Gastrocnemius medialis (tissue), 4 donors: ENCODE measurements around the gene ANKS1B. TPM values are rescaled to one million over a fixed set of nuclear protein-coding genes. Genes with fewer than 3 reads are reported as not detected.

Experiments used
- ATAC-seq, 2 donors: fragments of 150-250 bp; one replicate each; pipeline ENCODE4 v1.9.1; 2016
- DNase-seq, 2 donors: peaks; one replicate each; pipeline ENCODE4 v3.0.0-alpha.2; 2019
- H3K27ac ChIP-seq, 4 donors: fragments of 200-600 bp; sonication (generic); 1 replicate in 1 of 4; 2 replicates in 3 of 4; pipeline ENCODE4 v1.5.1; 2016 to 2018; ENCODE audit warnings: mild to moderate bottlenecking in 2 of 4, moderate library complexity in 1 of 4
- H3K27me3 ChIP-seq, 3 donors: fragments of 200-600 bp; sonication (generic) in 2 of 3; 1 replicate in 1 of 3; 2 replicates in 2 of 3; pipeline versions ENCODE4 v1.5.1 to v1.6.0; 2016 to 2019; ENCODE audit warnings: mild to moderate bottlenecking in 1 of 3, moderate library complexity in 1 of 3
- H3K36me3 ChIP-seq, 2 donors: fragments of 200-600 bp; sonication (generic) in 1 of 2; one replicate each; pipeline ENCODE4 v1.5.1; 2017 to 2018
- H3K4me1 ChIP-seq, 2 donors: fragments of 200-600 bp; sonication (generic) in 1 of 2; one replicate each; pipeline ENCODE4 v1.5.1; 2016 to 2017; ENCODE audit warnings: mild to moderate bottlenecking in 2 of 2
- H3K4me3 ChIP-seq, 4 donors: fragments of 200-600 bp; sonication (generic) in 3 of 4; 1 replicate in 1 of 4; 2 replicates in 3 of 4; pipeline ENCODE4 v1.5.1; 2016 to 2019; ENCODE audit warnings: mild to moderate bottlenecking in 2 of 4
- H3K9me3 ChIP-seq, 3 donors: fragments of 200-600 bp; sonication (generic) in 2 of 3; 1 replicate in 1 of 3; 2 replicates in 2 of 3; pipeline ENCODE4 v1.5.1; 2016 to 2019
- CTCF ChIP-seq, 5 experiments: fragments of 450-650 bp in 3 of 5; fragments of 200-600 bp in 2 of 5; sonication (generic) in 2 of 5; IDR thresholded peaks in 4 of 5; conservative IDR thresholded peaks in 1 of 5; 1 replicate in 4 of 5; 2 replicates in 1 of 5; pipeline ENCODE4 v1.5.1; 2016 to 2019; ENCODE audit warnings: antibody characterized with exemption in 5 of 5, mild to moderate bottlenecking in 3 of 5, moderate library complexity in 3 of 5
- POLR2A ChIP-seq, 2 donors: fragments of 450-650 bp; IDR thresholded peaks; one replicate each; pipeline ENCODE4 v1.6.1; 2017; ENCODE audit warnings: antibody characterized with exemption in 2 of 2, mild to moderate bottlenecking in 2 of 2, moderate library complexity in 2 of 2
- in situ Hi-C, 4 donors: fragments of 200-750 bp; cut with MboI; loops; one replicate each; pipeline versions ENCODE4 v1.15.0 to v1.8.0; 2017; ENCODE audit warnings: low sequenced_read_pairs in 4 of 4
- intact Hi-C: fragments of 100-400 bp; cut with DNase I; formaldehyde crosslinking; loops from one replicate; pipeline ENCODE4 v1.15.1; 2023; ENCODE audit warnings: low total_unique reads
- total RNA-seq, 4 donors: library from RNA; depleted of rRNA; stranded (reverse); fragments of >200 nt; gene quantifications; one replicate each; pipeline versions ENCODE4 v1.1.0 to v1.2.3, GENCODE V29; 2016

Gene ANKS1B
- total RNA-seq, 4 donors from 2014 or later: 3.9 to 14.5 (median 5.7) TPM

DNA sequence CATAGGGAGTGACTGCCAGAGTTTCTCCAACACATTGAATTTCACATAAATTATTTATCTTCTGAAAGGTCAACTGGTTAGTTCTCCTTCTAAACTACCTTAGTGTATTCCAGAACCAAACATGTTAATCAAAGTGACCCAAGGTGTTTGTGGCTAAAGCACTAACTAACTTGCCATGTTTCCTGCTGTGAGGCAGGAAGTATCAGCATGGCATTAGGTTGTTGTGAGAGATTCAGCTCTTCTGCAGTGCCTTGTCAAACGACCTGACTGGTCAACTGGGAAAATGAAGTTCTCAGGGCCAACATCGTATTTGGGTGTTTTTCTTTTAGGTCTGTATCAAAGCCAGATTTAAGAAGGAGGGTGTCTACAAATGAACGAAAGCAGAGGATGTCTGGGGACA, 891.6 kb downstream of the ANKS1B start:
- H3K27ac ChIP-seq: no peak overlapping the region
- ATAC-seq: no peak
- intact Hi-C loops (no loop called here), in situ Hi-C loops (loop anchor here in 1 of 4 donors (25.0 kb wide), 1 partner anchor 94 kb away; no protein-coding TSS in a partner anchor)
- no peaks in the 10 kb centered on the region for H3K4me1 ChIP-seq
- TF ChIP-seq POLR2A (IDR thresholded peaks at IDR 0.05): no peak
- TF ChIP-seq CTCF (IDR thresholded peaks at IDR 0.05 in 4 of 5, conservative IDR thresholded peaks at IDR 0.05 in 1 of 5): no peak
- H3K4me3 ChIP-seq: no peak overlapping the region
- H3K36me3 ChIP-seq: no peaks in the 10 kb centered on the region
- no peak for DNase-seq
- H3K27me3 ChIP-seq: no peaks in the 10 kb centered on the region
- no peaks in the 10 kb centered on the region for H3K9me3 ChIP-seq

GRCh38 chr12:99092100-99092851, 892.5 kb downstream of the ANKS1B start:
- TF ChIP-seq CTCF (IDR thresholded peaks at IDR 0.05 in 4 of 5, conservative IDR thresholded peaks at IDR 0.05 in 1 of 5) (no peak), POLR2A (IDR thresholded peaks at IDR 0.05) (no peak)
- no peaks in the 10 kb centered on the region for H3K27me3 ChIP-seq
- intact Hi-C loops: no loop called here
- no peak overlapping the region for H3K4me3 ChIP-seq
- ATAC-seq (peak in 1 of 2 donors; percentile 79), DNase-seq (no peak)
- in situ Hi-C loops: loop anchor here in 1 of 4 donors (25.0 kb wide), 1 partner anchor 95 kb away; no protein-coding TSS in a partner anchor
- no peaks in the 10 kb centered on the region for H3K4me1 ChIP-seq
- H3K36me3 ChIP-seq: no peaks in the 10 kb centered on the region
- H3K9me3 ChIP-seq: no peaks in the 10 kb centered on the region
- peak overlapping the region in 1 of 4 donors; percentile 69 for H3K27ac ChIP-seq

- TF ChIP-seq CTCF (IDR thresholded peaks at IDR 0.05 in 4 of 5, conservative IDR thresholded peaks at IDR 0.05 in 1 of 5): no peak
- TF ChIP-seq POLR2A (IDR thresholded peaks at IDR 0.05): no peak
- in situ Hi-C loops (loop anchor here in 1 of 4 donors (25.0 kb wide), 1 partner anchor 100 kb away; no protein-coding TSS in a partner anchor), intact Hi-C loops (no loop called here)
- ATAC-seq (no peak), DNase-seq (no peak)
- no peaks in the 10 kb centered on the region for H3K9me3 ChIP-seq
- no peak overlapping the region for H3K4me3 ChIP-seq
- no peaks in the 10 kb centered on the region for H3K36me3 ChIP-seq
- H3K27ac ChIP-seq: no peak overlapping the region
- no peaks in the 10 kb centered on the region for H3K4me1 ChIP-seq
- H3K27me3 ChIP-seq: no peaks in the 10 kb centered on the region
These were observed 897.5 kb downstream of the ANKS1B start for GRCh38 chr12:99087278-99087677.

GRCh38 chr12:99079811-99080210, 904.9 kb downstream of the ANKS1B start:
- in situ Hi-C loops: loop anchor here in 1 of 4 donors (25.0 kb wide), 1 partner anchor 107 kb away; no protein-coding TSS in a partner anchor
- TF ChIP-seq CTCF (IDR thresholded peaks at IDR 0.05 in 4 of 5, conservative IDR thresholded peaks at IDR 0.05 in 1 of 5): no peak
- no peak for TF ChIP-seq POLR2A (IDR thresholded peaks at IDR 0.05)
- no peaks in the 10 kb centered on the region for H3K27me3 ChIP-seq
- no peaks in the 10 kb centered on the region for H3K9me3 ChIP-seq
- no peak for ATAC-seq
- no peaks in the 10 kb centered on the region for H3K36me3 ChIP-seq
- no peak overlapping the region for H3K27ac ChIP-seq
- no peak overlapping the region for H3K4me3 ChIP-seq
- H3K4me1 ChIP-seq: no peaks in the 10 kb centered on the region
- no peak for DNase-seq
- intact Hi-C loops: no loop called here
